GM12865 (cell line): ENCODE measurements around the gene SORCS2.

Source experiments
- DNase-seq: peaks from one replicate; pipeline ENCODE4 v3.0.0; 2010; ENCODE audit warnings: low read depth
- H3K4me3 ChIP-seq: 2 replicates; pipeline ENCODE4 v1.5.1; 2011; ENCODE audit warnings: mild to moderate bottlenecking, low read depth, low read length, control low read depth
- TF ChIP-seq, protein P1 (sequence below): IDR thresholded peaks from 2 replicates; pipeline ENCODE4 v1.5.1; 2011; ENCODE audit warnings: low read length, control low read depth, low read depth, inconsistent platforms; ENCODE audit not compliant: insufficient read depth; ENCODE audit errors: missing control alignments

The SORCS2 gene

DNA sequence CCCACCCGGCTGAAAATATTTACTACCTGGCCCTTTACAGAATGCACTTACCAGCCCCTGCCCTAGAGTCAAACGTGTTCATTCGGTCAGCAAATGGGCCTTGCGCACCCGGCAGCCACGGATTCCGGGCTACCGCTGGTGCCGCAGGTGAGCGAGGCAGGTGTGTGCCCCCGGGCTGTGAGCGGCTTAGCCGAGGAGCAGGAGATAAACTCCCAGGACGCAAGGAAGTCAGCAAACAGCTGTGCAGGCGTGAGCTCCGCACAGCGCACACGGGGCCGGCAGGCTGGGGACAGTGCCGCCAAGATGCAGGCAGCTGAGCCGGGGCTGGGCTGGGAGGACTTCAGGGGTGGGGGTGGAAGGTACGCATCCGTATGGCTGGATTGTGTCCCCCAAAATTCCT lies 453.6 kb downstream of the SORCS2 start:
- H3K4me3 ChIP-seq = no peak overlapping the region
- DNase-seq = no peak
- TF ChIP-seq, protein P1, sequence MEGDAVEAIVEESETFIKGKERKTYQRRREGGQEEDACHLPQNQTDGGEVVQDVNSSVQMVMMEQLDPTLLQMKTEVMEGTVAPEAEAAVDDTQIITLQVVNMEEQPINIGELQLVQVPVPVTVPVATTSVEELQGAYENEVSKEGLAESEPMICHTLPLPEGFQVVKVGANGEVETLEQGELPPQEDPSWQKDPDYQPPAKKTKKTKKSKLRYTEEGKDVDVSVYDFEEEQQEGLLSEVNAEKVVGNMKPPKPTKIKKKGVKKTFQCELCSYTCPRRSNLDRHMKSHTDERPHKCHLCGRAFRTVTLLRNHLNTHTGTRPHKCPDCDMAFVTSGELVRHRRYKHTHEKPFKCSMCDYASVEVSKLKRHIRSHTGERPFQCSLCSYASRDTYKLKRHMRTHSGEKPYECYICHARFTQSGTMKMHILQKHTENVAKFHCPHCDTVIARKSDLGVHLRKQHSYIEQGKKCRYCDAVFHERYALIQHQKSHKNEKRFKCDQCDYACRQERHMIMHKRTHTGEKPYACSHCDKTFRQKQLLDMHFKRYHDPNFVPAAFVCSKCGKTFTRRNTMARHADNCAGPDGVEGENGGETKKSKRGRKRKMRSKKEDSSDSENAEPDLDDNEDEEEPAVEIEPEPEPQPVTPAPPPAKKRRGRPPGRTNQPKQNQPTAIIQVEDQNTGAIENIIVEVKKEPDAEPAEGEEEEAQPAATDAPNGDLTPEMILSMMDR = no peak

DNA sequence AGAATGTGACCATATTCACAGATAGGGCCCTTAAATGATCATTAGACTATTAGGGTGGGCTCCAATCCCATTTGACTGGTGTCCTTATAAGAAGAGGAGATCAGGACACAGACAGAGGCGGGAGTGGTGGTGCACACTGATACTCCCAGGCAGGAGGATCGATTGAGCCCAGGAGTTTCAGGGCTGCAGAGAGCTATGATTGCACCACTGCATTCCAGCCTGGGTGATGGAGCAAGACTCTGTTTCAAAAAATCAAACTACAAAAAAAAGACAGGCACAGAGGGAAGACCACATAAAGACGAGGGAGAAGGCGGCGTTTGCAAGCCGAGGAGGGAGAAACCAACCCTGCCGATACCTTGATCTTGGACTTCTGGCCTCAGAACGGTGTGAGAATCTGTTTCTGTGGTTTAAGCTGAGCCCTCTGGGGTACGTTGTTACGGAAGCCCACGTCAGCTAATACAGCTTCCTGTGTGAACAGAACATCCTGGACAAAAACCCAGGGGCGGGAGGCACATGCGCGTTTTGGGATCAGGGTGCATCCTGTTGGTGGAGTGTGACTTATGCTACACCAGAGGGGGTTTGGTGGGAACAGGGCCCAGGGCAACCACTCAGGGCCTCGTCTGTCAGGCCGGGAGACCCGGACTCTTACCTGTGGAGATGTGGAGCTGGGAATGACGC lies 454.2 kb downstream of the SORCS2 start:
- H3K4me3 ChIP-seq = no peak overlapping the region
- no peak for DNase-seq
- TF ChIP-seq, protein P1 = no peak

DNA sequence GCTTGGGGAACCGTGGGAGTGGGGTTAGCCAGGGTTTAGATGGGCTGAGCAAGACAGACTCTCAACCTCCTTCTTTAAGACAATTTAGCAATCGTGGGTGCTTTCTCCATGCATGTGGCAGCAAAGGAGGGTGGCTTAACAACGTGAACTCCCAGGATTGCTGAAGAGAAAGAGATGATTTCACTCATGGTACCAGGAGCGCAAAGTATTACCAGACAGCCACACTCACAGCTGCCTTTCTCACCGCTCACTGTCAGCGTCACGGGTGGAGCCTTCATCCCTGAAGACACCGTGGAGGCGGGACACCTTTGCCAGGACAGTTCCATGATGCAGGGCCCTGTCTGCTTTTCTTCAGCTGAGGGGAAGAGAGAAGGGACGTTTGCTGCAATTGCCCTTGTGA lies 454.8 kb downstream of the SORCS2 start:
- TF ChIP-seq, protein P1 = no peak
- DNase-seq = no peak
- H3K4me3 ChIP-seq = no peak overlapping the region

DNA sequence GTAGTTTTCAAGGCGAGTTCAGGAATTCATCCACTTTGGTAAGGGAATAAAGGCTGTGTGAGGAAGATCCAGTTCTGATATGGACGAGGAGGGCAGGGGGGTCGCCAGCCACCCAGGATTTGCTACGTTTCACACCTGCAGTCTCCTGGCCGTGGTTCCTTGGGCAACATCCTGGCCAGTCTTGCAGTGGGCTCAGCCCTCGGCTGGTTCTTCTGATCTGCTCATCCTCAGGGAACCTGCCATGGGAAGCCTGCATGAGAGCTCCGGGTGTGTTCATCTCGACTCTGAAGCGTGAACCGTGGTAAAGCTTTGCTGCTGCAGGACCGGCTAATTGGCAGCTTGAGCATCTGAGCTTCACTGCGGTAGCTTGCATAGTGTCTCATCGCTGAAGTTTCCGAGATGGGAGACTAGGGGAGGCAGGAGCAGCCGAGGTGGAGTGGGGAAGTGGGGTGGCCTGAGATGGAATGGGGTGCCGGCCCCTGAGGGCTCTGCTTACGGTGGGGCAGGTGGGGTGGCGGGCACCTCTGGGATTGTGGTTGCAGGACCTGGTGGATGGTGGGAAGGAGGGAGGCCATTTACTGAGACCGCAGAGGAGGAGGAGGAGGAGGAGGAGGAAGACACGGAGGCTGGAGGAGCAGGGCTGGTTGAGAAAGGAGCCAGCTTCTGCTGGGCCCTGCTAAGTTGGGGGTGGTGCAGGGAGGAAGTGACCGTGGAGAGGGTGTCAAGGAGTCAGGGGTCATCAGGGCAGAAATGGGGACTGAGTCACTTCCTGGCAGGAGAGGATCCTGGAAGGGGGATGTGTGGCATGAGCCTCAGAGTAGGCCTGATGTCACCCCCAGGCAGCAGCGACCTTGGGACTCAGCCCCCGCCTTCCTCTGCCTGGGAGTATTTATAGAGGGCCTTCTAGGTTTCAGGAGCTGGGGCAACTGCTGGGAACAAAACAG lies 455.5 kb downstream of the SORCS2 start:
- no peak overlapping the region for H3K4me3 ChIP-seq
- TF ChIP-seq, protein P1 = no peak
- DNase-seq = no peak

DNA sequence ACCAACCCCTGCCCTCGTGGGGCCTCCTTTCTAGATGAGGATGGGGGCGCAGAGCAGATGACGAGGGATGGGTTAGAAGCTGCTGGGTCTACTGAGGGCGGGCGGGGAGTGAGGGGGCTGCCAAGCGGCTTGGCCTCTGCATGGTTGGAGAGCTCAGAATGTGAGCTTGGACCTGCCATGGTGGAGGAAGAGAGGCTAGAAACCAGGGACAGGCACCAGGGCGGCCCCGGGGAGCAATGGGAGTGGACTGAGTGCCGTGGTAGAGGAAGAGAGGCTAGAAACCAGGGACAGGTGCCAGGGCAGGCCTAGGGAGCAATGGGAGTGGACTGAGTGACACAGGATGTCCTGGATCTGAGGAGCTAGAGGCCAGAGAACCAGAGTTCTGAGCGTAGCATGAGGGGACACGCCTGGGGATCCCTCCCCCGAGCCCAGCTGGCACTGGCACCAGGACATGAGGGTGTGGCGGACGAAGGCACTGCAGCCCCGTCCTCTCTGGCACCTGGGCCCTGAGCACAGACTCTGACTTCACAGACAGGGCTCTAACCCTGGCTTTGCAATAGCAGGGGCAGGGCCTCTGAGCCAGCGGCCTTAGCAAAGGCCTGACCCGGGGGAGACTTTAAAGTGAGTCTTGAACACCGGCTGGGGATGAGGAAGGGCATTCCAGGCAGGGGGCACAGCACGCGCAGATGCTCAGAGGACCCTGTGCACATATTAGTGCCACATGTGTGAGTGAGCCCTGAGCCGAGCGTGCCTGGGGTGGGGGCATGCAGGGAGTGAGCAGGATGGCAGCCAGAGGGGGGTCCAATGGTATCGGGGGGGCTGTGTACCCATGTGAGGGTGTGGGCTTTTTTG lies 456.4 kb downstream of the SORCS2 start:
- H3K4me3 ChIP-seq = no peak overlapping the region
- TF ChIP-seq, protein P1 = no peak
- DNase-seq = no peak

DNA sequence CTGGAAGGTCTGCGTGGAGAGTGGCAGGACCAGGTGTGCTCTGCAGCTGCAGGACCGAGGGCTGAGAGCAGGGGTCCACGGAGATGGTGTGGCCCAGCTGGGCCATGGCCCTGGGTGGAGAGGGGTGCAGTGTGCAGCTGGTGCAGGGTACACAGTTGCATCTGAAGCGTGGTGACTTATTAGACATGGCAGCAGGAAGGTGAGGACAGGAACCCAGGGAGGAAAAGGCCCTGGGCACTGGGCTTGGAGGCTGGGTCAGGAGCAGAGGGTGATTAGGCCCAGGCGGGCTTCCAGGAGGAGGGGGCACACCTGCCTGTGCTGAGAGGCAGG lies 457.0 kb downstream of the SORCS2 start:
- DNase-seq = no peak
- TF ChIP-seq, protein P1 = no peak

More for the DNA sequence above, 457.0 kb downstream of the SORCS2 start:
- no peak overlapping the region for H3K4me3 ChIP-seq
